CD4-positive, alpha-beta T cell (primary cell): Measurements from ENCODE around the gene HOXA3. TPM values are rescaled to one million over a fixed set of nuclear protein-coding genes. Genes with fewer than 3 reads are reported as not detected.

Experiments
- ATAC-seq: fragments of 200-7000 bp; cut with Tn5 transposase; one replicate; pipeline ENCODE4 v1.10.0; 2022; ENCODE audit warnings: mild to moderate bottlenecking; ENCODE audit not compliant: poor library complexity
- CTCF ChIA-PET: fragments of 350-600 bp; sonication (Branson Sonifier 250); formaldehyde crosslinking; loops from one replicate; lab custom pipeline; 2021; ENCODE audit warnings: antibody characterized with exemption, inconsistent platforms; lab: Charles Lee
- POLR2A ChIA-PET: fragments of 350-600 bp; sonication (Branson Sonifier 250); formaldehyde crosslinking; loops from one replicate; lab custom pipeline; 2021; ENCODE audit warnings: antibody characterized with exemption, inconsistent platforms; lab: Charles Lee
- DNase-seq, 14 experiments: peaks; one replicate each; pipeline ENCODE4 v3.0.0-alpha.2; 2013 to 2020; ENCODE audit warnings: mixed read lengths in 2 of 14
- H3K27ac ChIP-seq, 2 donors: one replicate each; pipeline versions ENCODE4 v1.5.1 to v1.7.0; 2013; ENCODE audit warnings: low read length in 2 of 2, low read depth in 1 of 2, mild to moderate bottlenecking in 1 of 2
- H3K27me3 ChIP-seq, 2 experiments: 1 replicate in 1 of 2; 2 replicates in 1 of 2; pipeline versions ENCODE4 v1.6.1 to v1.7.0; 2013; ENCODE audit warnings: low read length in 2 of 2, control low read depth in 1 of 2, mild to moderate bottlenecking in 1 of 2, moderate library complexity in 1 of 2; ENCODE audit not compliant: insufficient read depth in 2 of 2, control insufficient read depth in 1 of 2
- H3K36me3 ChIP-seq: one replicate; pipeline ENCODE4 v1.6.1; 2013; ENCODE audit warnings: low read length, control low read depth; ENCODE audit not compliant: insufficient read depth
- H3K4me1 ChIP-seq: one replicate; pipeline ENCODE4 v1.6.1; 2013; ENCODE audit warnings: low read length, control low read depth; ENCODE audit not compliant: insufficient read depth
- H3K4me3 ChIP-seq: one replicate; pipeline ENCODE4 v1.5.1; 2013; ENCODE audit warnings: mild to moderate bottlenecking, low read length, moderate library complexity
- H3K9me3 ChIP-seq, 2 experiments: 1 replicate in 1 of 2; 2 replicates in 1 of 2; pipeline versions ENCODE4 v1.6.1 to v1.7.0; 2013; ENCODE audit warnings: low read length in 2 of 2, mild to moderate bottlenecking in 2 of 2, control low read depth in 1 of 2, moderate library complexity in 1 of 2; ENCODE audit not compliant: control insufficient read depth in 1 of 2, insufficient read depth in 1 of 2
- H3K27ac Mint-ChIP-seq: one replicate; pipeline ENCODE4 v1.8.0; 2020; ENCODE audit warnings: mixed read lengths
- H3K27me3 Mint-ChIP-seq: one replicate; pipeline ENCODE4 v1.8.0; 2021; ENCODE audit warnings: mixed read lengths
- H3K36me3 Mint-ChIP-seq: one replicate; pipeline ENCODE4 v1.8.0; 2021; ENCODE audit warnings: low read depth, mixed read lengths
- H3K4me1 Mint-ChIP-seq: one replicate; pipeline ENCODE4 v1.8.0; 2021; ENCODE audit warnings: low read depth, mixed read lengths
- H3K4me3 Mint-ChIP-seq: one replicate; pipeline ENCODE4 v1.8.0; 2020; ENCODE audit warnings: mild to moderate bottlenecking, mixed read lengths
- H3K9me3 Mint-ChIP-seq: one replicate; pipeline ENCODE4 v1.8.0; 2020; ENCODE audit warnings: mixed read lengths
- CTCF ChIP-seq: fragments of 200-600 bp; IDR thresholded peaks from one replicate; pipeline ENCODE4 v1.8.0; 2022; ENCODE audit warnings: antibody characterized with exemption, mild to moderate bottlenecking
- intact Hi-C, 2 experiments: fragments of 100-400 bp; cut with DNase I in 1 of 2; cut with micrococcal nuclease in 1 of 2; formaldehyde crosslinking; loops; one replicate each; pipeline versions ENCODE4 v1.15.1 to v1.9.0; 2023 to 2025; cut with DNase I, micrococcal nuclease
- total RNA-seq, 174 experiments: library from RNA in 2 of 174; stranded (reverse) in 2 of 174; gene quantifications; one replicate each; pipeline ENCODE4 v1.2.3 and lab custom pipeline; 2021 to 2026

HOXA3 gene
- total RNA-seq, 2 experiments from 2014 or later = not detected

- Histone ChIP-seq H3K36me3 (no peaks in the 10 kb centered on the region), H3K4me1 (peaks cover 49% of the 10 kb centered on the region), H3K9me3 (peaks cover 0 to 32% of the 10 kb centered on the region in 2 experiments), H3K27me3 (peaks cover 89 to 96% of the 10 kb centered on the region in 2 experiments), H3K27ac (no peak overlapping the region), H3K4me3 (peak overlapping the region; percentile 18)
- Mint-ChIP-seq H3K9me3 (no peaks in the 10 kb centered on the region), H3K27me3 (peaks cover 99% of the 10 kb centered on the region), H3K27ac (no peak overlapping the region), H3K36me3 (no peaks in the 10 kb centered on the region), H3K4me3 (peak overlapping the region; percentile 76), H3K4me1 (peaks cover 51% of the 10 kb centered on the region)
- TF ChIP-seq CTCF = no peak
- intact Hi-C loops = loop anchor here (1.0 to 10.0 kb wide), 4 partner anchors 472 to 992 kb away; partner anchors contain the start of genes HIBADH (in 1 of the 2), JAZF1 (in 1 of the 2) and TAX1BP1 (in 1 of the 2)
- ChIA-PET CTCF (interaction anchor here (0.8 to 1.5 kb wide), 3 partner anchors 13 to 42 kb away, joined by 3 to 9 read pairs (median 3); no protein-coding TSS in a partner anchor), POLR2A (interaction anchor here (0.5 to 1.5 kb wide), 5 partner anchors 10 to 419 kb away, joined by 3 to 5 read pairs (median 4); no protein-coding TSS in a partner anchor)
- DNase-seq = peak in 2 of 14 experiments; percentile 57 to 59
- peak; percentile 33 for ATAC-seq
Measured at GRCh38 chr7:27192546-27193334, 40.4 kb upstream of the HOXA3 start.

DNA sequence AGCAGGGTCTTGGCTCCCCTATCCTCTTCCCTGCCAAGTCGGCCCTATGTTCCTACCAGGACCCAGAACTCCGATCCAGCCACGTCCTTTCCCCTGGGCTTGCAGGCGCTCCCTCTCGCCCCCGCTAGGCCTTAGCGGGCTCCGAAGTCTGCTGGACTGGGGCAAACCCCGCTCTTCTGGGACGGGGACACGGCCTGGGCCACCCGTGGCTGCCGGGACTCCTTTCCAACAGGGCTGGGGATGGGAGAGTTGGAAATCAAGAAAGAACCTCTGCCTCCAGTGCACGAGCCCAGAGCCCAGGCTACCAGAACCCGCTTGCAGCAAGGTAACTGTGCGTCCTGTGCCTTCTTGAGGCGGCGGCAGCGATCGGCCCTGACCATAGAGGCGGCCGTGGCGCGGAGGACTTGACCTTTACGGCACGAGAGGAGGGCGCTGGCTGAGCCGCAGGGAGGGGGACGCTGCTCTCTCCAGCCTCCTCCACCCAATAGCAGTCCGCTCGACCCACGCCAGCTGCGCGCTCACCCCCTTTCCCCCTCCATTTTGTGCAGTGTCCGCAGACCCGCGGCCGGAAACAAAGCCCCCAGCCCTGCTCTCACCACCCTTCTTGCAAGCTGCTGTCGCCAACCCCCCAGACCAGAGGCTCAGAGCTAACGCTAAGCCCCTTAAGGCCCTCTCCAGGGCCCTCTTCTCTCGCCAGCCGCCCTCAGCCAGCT, 39.6 kb upstream of the HOXA3 start:
- CTCF ChIA-PET = interaction anchor here (0.8 to 1.5 kb wide), 3 partner anchors 12 to 41 kb away, joined by 3 to 9 read pairs (median 3); no protein-coding TSS in a partner anchor
- no peak for TF ChIP-seq CTCF

DNA sequence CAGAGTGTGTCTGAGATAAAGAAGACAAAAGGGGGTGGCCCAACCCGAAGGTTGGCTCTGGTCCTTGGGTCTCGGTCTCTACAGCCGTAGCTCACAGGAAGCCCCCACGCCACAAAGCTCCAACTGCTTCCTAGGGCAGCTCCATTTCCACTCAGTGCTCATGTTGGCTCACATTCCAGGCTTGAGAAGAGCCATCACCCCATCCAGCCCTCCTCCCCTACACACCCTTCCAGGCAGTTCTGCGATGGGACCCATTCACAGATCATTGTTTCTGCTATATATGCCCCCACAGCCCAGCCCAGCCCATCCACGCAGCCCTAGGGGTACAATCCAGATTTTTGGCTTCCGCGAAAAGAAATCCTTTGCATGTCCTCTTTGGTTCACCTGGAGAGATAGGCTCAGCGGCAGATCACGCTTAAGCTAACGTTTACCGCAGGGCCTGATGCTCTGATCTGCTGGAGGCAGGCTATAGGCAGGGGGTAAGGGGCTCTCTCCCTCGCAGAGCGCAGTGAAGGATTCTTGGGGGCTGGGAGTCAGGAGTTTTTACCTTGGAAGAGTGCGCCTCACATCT, 38.9 kb upstream of the HOXA3 start:
- H3K4me1 Mint-ChIP-seq = peaks cover 61% of the 10 kb centered on the region
- TF ChIP-seq CTCF = no peak
- Histone ChIP-seq H3K4me1 (peaks cover 58% of the 10 kb centered on the region), H3K27me3 (peaks cover 92 to 96% of the 10 kb centered on the region in 2 experiments), H3K27ac (no peak overlapping the region), H3K4me3 (no peak overlapping the region), H3K9me3 (peaks cover 0 to 39% of the 10 kb centered on the region in 2 experiments), H3K36me3 (no peaks in the 10 kb centered on the region)
- intact Hi-C loops = loop anchor here in 1 of 2 experiments (10.0 kb wide), 3 partner anchors 474 to 994 kb away; partner anchors contain the start of genes HIBADH, JAZF1 and TAX1BP1
- H3K27ac Mint-ChIP-seq = no peak overlapping the region
- POLR2A ChIA-PET = no interaction called here
- no peak for DNase-seq
- peaks cover 99% of the 10 kb centered on the region for H3K27me3 Mint-ChIP-seq
- ATAC-seq = no peak
- no peaks in the 10 kb centered on the region for H3K9me3 Mint-ChIP-seq
- no peaks in the 10 kb centered on the region for H3K36me3 Mint-ChIP-seq
- CTCF ChIA-PET = interaction anchor here (1.1 to 1.5 kb wide), 3 partner anchors 12 to 830 kb away, joined by 3 to 9 read pairs (median 6); no protein-coding TSS in a partner anchor
- H3K4me3 Mint-ChIP-seq = peak overlapping the region; percentile 45

More for the DNA sequence above, 39.6 kb upstream of the HOXA3 start:
- ATAC-seq (no peak), DNase-seq (no peak)
- H3K27ac Mint-ChIP-seq = no peak overlapping the region
- H3K4me1 ChIP-seq = peaks cover 54% of the 10 kb centered on the region
- H3K36me3 ChIP-seq = no peaks in the 10 kb centered on the region
- H3K36me3 Mint-ChIP-seq = no peaks in the 10 kb centered on the region
- peaks cover 89 to 96% of the 10 kb centered on the region in 2 experiments for H3K27me3 ChIP-seq
- peaks cover 0 to 36% of the 10 kb centered on the region in 2 experiments for H3K9me3 ChIP-seq
- no peak overlapping the region for H3K4me3 ChIP-seq
- H3K27me3 Mint-ChIP-seq = peaks cover 99% of the 10 kb centered on the region
- no peak overlapping the region for H3K27ac ChIP-seq
- peak overlapping the region; percentile 45 for H3K4me3 Mint-ChIP-seq
- POLR2A ChIA-PET = interaction anchor here (0.5 to 1.5 kb wide), 5 partner anchors 9 to 419 kb away, joined by 3 to 5 read pairs (median 4); no protein-coding TSS in a partner anchor
- intact Hi-C loops = loop anchor here (1.0 to 10.0 kb wide), 4 partner anchors 473 to 993 kb away; partner anchors contain the start of genes HIBADH (in 1 of the 2), JAZF1 (in 1 of the 2) and TAX1BP1 (in 1 of the 2)
- H3K4me1 Mint-ChIP-seq = peaks cover 56% of the 10 kb centered on the region
- no peaks in the 10 kb centered on the region for H3K9me3 Mint-ChIP-seq
